ENCODE data around the gene ENTPD6. TPM values are rescaled to one million over a fixed set of nuclear protein-coding genes. Genes with fewer than 3 reads are reported as not detected.

The ENTPD6 gene
- total RNA-seq, 2 donors from 2014 or later, result 55.3 to 58.7 TPM

GRCh38 chr20:25206548-25206947 lies 11.0 kb downstream of the ENTPD6 start:
- peaks cover 2 to 6% of the 10 kb centered on the region in 2 donors for H3K36me3 Mint-ChIP-seq (ENCODE audit: insufficient read depth in 2 of 2)
- H3K27me3 Mint-ChIP-seq (ENCODE audit: low read depth), result no peaks in the 10 kb centered on the region
- no peak for DNase-seq
- no peaks in the 10 kb centered on the region for H3K4me1 Mint-ChIP-seq (ENCODE audit: low read depth)
- no peaks in the 10 kb centered on the region for H3K9me3 Mint-ChIP-seq
- no peak overlapping the region for H3K27ac Mint-ChIP-seq
- no peak for ATAC-seq (replicated peaks in 1 of 2)
- H3K4me3 Mint-ChIP-seq, result no peak overlapping the region

DNA sequence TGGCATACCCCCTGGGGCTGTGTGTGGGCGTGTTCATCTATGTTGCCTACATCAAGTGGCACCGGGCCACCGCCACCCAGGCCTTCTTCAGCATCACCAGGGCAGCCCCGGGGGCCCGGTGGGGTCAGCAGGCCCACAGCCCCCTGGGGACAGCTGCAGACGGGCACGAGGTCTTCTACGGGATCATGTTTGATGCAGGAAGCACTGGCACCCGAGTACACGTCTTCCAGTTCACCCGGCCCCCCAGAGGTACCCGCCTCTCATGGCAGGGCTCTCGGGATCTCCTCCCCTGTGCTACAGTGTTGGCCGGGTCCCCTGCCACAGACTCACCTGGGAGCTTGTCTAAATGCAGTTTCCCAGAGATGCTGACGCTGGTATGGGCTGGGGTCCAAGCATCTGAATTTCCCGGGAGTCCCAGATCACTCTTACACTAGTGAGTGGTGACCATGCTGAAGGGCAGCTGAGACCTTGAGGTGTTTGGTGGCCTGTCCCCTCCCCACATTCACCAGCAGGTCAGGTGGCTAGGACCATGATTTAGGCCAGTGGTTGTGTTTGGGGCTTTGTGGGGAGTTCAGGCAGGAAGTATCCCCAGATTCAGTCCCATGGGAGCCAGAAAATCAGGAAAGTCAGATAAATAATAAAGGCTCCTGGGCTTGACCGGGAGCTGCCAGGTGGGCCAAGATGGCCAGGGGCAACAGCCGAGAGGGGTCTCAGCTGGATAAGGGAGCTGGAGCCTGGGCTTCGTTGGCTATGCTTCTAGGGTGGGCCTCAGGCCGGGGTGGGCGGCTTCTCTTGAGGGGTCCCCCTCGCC lies 11.8 kb downstream of the ENTPD6 start:
- no peak for DNase-seq
- Mint-ChIP-seq H3K27ac (no peak overlapping the region), H3K27me3 (ENCODE audit: low read depth) (no peaks in the 10 kb centered on the region)

GRCh38 chr20:25207960-25208534 lies 12.5 kb downstream of the ENTPD6 start:
- DNase-seq (no peak), ATAC-seq (replicated peaks in 1 of 2) (no peak)
- Mint-ChIP-seq H3K4me1 (ENCODE audit: low read depth) (no peaks in the 10 kb centered on the region), H3K4me3 (no peak overlapping the region), H3K27ac (no peak overlapping the region), H3K9me3 (no peaks in the 10 kb centered on the region), H3K36me3 (ENCODE audit: insufficient read depth in 2 of 2) (peaks cover 5 to 6% of the 10 kb centered on the region in 2 donors), H3K27me3 (ENCODE audit: low read depth) (no peaks in the 10 kb centered on the region)

More for the DNA sequence above, 11.8 kb downstream of the ENTPD6 start:
- no peak for ATAC-seq (replicated peaks in 1 of 2)
- peaks cover 6% of the 10 kb centered on the region in 2 donors for H3K36me3 Mint-ChIP-seq (ENCODE audit: insufficient read depth in 2 of 2)
- no peaks in the 10 kb centered on the region for H3K9me3 Mint-ChIP-seq
- H3K4me3 Mint-ChIP-seq, result no peak overlapping the region
- H3K4me1 Mint-ChIP-seq (ENCODE audit: low read depth), result no peaks in the 10 kb centered on the region

DNA sequence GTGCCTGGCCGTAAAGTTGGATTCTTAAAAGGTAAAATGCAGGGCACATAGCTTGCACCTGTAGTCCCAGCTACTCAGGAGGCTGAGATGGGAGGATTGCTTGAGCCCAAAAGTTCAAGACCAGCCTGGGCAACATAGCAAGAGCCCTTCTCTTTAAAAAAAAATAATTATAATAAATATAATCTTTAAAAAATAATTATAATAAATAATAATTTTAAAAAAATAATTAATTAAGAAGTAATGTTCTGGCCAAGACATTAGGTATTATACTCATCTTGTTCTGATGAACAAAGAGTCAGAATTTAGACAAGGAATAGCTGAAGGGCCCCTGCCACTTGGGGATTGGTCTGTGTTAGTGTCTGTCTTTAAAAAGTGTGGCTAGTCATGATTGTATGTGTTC lies 13.9 kb downstream of the ENTPD6 start:
- no peaks in the 10 kb centered on the region for H3K9me3 Mint-ChIP-seq
- DNase-seq (no peak), ATAC-seq (replicated peaks in 1 of 2) (no peak)
- peaks cover 4 to 5% of the 10 kb centered on the region in 2 donors for H3K36me3 Mint-ChIP-seq (ENCODE audit: insufficient read depth in 2 of 2)
- no peaks in the 10 kb centered on the region for H3K4me1 Mint-ChIP-seq (ENCODE audit: low read depth)
- H3K27me3 Mint-ChIP-seq (ENCODE audit: low read depth), result no peaks in the 10 kb centered on the region
- no peak overlapping the region for H3K4me3 Mint-ChIP-seq
- no peak overlapping the region for H3K27ac Mint-ChIP-seq

DNA sequence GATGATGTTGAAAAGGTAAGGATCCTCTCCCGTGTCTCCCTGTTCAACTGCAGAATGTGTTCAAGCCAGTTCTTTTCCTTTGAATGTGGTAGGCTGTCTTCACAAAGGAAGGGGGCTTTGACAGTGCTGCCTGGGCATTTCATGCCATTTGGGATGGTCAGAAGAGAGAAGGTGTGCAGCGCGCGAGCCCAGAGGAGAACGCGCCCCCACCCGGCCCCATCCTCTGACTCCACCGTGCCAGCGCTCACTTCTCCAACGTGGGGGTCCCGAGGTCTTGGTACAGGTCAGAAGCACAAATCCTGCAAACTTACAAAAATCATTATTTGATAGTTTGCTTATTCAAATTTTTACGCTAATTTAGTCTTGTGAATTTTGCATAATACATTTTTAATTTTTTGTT lies 14.4 kb downstream of the ENTPD6 start:
- H3K4me1 Mint-ChIP-seq (ENCODE audit: low read depth), result no peaks in the 10 kb centered on the region
- no peak overlapping the region for H3K27ac Mint-ChIP-seq
- peaks cover 4 to 5% of the 10 kb centered on the region in 2 donors for H3K36me3 Mint-ChIP-seq (ENCODE audit: insufficient read depth in 2 of 2)
- H3K9me3 Mint-ChIP-seq, result no peaks in the 10 kb centered on the region
- H3K4me3 Mint-ChIP-seq, result no peak overlapping the region
- no peak for ATAC-seq (replicated peaks in 1 of 2)
- no peak for DNase-seq
- no peaks in the 10 kb centered on the region for H3K27me3 Mint-ChIP-seq (ENCODE audit: low read depth)

GRCh38 chr20:25211273-25211672 lies 15.8 kb downstream of the ENTPD6 start:
- ATAC-seq (replicated peaks in 1 of 2) (no peak), DNase-seq (no peak)
- no peaks in the 10 kb centered on the region for H3K9me3 Mint-ChIP-seq
- H3K27me3 Mint-ChIP-seq (ENCODE audit: low read depth), result no peaks in the 10 kb centered on the region
- no peaks in the 10 kb centered on the region for H3K4me1 Mint-ChIP-seq (ENCODE audit: low read depth)
- peaks cover 4 to 5% of the 10 kb centered on the region in 2 donors for H3K36me3 Mint-ChIP-seq (ENCODE audit: insufficient read depth in 2 of 2)
- no peak overlapping the region for H3K4me3 Mint-ChIP-seq
- H3K27ac Mint-ChIP-seq, result no peak overlapping the region

DNA sequence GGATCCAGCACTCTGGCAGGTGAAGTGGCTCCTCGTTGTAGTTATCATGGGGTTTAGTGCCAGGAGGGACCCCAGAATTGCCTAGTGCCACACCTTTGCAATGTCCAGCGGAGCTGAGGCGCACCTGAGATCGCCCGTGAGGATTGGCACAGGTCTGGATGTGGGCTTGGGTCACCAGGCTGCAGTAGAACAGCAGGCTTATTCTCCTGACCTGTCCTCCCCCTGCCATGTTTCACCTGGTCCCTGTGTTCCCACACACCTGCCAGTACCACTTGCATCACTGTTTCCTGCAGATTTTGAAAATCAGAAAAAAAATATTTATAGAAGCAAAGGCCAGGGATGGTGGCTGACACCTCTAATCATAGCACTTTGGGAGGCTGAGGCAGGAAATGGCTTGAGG lies 16.7 kb downstream of the ENTPD6 start:
- Mint-ChIP-seq H3K27me3 (ENCODE audit: low read depth) (no peaks in the 10 kb centered on the region), H3K4me3 (no peak overlapping the region), H3K27ac (no peak overlapping the region), H3K4me1 (ENCODE audit: low read depth) (no peaks in the 10 kb centered on the region), H3K9me3 (no peaks in the 10 kb centered on the region), H3K36me3 (ENCODE audit: insufficient read depth in 2 of 2) (peaks cover 4 to 7% of the 10 kb centered on the region in 2 donors)
- no peak for DNase-seq
- no peak for ATAC-seq (replicated peaks in 1 of 2)

DNA sequence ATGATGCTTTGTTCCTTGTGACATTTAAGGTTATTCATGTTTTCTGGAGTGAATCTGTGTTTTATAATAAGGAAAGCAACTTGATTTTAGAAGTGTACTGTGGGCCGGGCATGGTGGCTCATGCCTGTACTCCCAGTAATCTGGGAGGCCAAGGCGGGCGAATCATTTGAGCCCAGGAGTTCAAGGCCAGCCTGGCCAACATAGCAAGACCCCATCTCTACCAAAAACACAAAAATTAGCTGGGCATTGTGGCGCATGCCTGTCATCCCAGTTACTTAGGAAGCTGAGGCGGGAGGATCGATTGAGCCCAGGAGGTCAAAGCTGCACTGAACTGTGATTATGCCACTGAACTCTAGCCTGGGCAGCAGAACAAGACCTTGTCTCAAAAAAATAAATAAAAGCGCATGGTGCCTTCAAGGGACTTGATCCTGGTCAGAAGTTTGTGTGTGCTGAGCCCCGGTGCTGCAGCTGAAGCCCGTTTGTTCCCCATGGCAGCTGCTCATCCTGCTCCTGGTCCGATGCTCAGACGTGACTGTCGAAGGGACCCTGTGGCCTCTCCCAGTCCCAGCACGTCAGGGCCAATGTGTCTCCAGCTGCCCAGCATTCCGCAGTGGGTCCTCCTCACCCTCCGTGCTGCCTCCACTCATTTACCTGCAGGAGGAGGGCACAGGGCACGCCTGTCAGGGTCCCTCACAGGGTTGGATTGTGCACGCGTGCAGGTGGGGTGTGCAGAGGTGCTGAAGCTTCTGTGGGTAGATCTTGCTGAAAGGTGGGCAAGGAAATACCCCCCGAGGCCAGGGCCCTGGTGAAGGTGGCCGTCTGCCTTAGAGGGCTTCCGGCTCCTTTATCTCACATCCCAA lies 18.3 kb downstream of the ENTPD6 start:
- Mint-ChIP-seq H3K27me3 (ENCODE audit: low read depth) (no peaks in the 10 kb centered on the region), H3K4me3 (no peak overlapping the region), H3K4me1 (ENCODE audit: low read depth) (no peaks in the 10 kb centered on the region), H3K27ac (no peak overlapping the region), H3K9me3 (no peaks in the 10 kb centered on the region), H3K36me3 (ENCODE audit: insufficient read depth in 2 of 2) (peaks cover 4 to 7% of the 10 kb centered on the region in 2 donors)
- DNase-seq (no peak), ATAC-seq (replicated peaks in 1 of 2) (no peak)

DNA sequence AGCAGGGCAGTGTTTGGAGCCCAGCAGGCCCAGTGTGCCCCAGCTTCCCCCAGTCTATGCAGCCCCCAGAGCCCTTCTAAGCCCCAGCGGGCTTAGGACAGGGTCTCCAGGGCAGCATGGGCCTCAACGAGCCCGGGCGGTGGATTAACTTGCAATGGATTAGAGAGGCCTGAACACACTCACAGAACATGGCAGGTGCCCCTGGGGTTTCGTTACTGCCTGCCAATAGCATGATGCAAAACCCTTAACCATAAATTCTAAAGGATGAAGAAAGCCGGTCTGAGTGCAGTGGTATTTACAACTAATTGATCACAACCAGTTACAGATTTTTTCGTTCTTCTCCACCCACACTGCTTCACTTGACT lies 18.9 kb downstream of the ENTPD6 start:
- H3K4me3 Mint-ChIP-seq, result no peak overlapping the region
- H3K4me1 Mint-ChIP-seq (ENCODE audit: low read depth), result no peaks in the 10 kb centered on the region
- no peaks in the 10 kb centered on the region for H3K27me3 Mint-ChIP-seq (ENCODE audit: low read depth)
- no peaks in the 10 kb centered on the region for H3K9me3 Mint-ChIP-seq
- H3K27ac Mint-ChIP-seq, result no peak overlapping the region
- ATAC-seq (replicated peaks in 1 of 2) (no peak), DNase-seq (no peak)
- peaks cover 4 to 7% of the 10 kb centered on the region in 2 donors for H3K36me3 Mint-ChIP-seq (ENCODE audit: insufficient read depth in 2 of 2)

DNA sequence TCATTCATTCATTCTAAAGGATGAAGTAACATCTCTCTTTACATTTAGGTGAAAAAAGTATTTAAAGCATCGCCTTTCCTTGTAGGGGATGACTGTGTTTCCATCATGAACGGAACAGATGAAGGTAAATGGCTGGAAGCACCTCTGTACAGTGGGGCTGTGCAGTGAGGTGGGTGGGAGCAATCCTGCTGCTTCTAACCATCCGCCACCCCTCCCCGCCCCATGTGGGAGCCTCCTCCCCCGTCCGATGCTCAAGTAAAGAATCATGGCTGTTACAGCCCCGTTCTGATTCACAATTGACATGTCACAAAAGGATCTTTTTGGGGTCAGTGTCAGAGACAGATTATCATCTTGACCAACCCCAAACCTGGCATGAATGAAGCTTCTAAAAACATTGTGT lies 19.3 kb downstream of the ENTPD6 start:
- H3K27ac Mint-ChIP-seq, result no peak overlapping the region
- H3K9me3 Mint-ChIP-seq, result no peaks in the 10 kb centered on the region
- H3K27me3 Mint-ChIP-seq (ENCODE audit: low read depth), result no peaks in the 10 kb centered on the region
- H3K4me1 Mint-ChIP-seq (ENCODE audit: low read depth), result no peaks in the 10 kb centered on the region
- peaks cover under 1 to 7% of the 10 kb centered on the region in 2 donors for H3K36me3 Mint-ChIP-seq (ENCODE audit: insufficient read depth in 2 of 2)
- DNase-seq (no peak), ATAC-seq (replicated peaks in 1 of 2) (no peak)
- no peak overlapping the region for H3K4me3 Mint-ChIP-seq

GRCh38 chr20:25215521-25215920 lies 20.0 kb downstream of the ENTPD6 start:
- Mint-ChIP-seq H3K4me3 (no peak overlapping the region), H3K4me1 (ENCODE audit: low read depth) (no peaks in the 10 kb centered on the region), H3K27me3 (ENCODE audit: low read depth) (no peaks in the 10 kb centered on the region), H3K9me3 (no peaks in the 10 kb centered on the region), H3K36me3 (ENCODE audit: insufficient read depth in 2 of 2) (peaks cover 0 to 7% of the 10 kb centered on the region in 2 donors), H3K27ac (no peak overlapping the region)
- ATAC-seq (replicated peaks in 1 of 2) (no peak), DNase-seq (no peak)

- no peak overlapping the region for H3K4me3 Mint-ChIP-seq
- no peaks in the 10 kb centered on the region for H3K9me3 Mint-ChIP-seq
- H3K36me3 Mint-ChIP-seq (ENCODE audit: insufficient read depth in 2 of 2), result peaks cover 0 to 7% of the 10 kb centered on the region in 2 donors
- no peaks in the 10 kb centered on the region for H3K4me1 Mint-ChIP-seq (ENCODE audit: low read depth)
- no peak overlapping the region for H3K27ac Mint-ChIP-seq
- no peak for ATAC-seq (replicated peaks in 1 of 2)
- H3K27me3 Mint-ChIP-seq (ENCODE audit: low read depth), result no peaks in the 10 kb centered on the region
- DNase-seq, result no peak
Measured at GRCh38 chr20:25216199-25216945, 20.9 kb downstream of the ENTPD6 start.

All from activated T-cell treated with anti-CD3 and anti-CD28 coated beads, Interleukin-2, amount 50 U/mL, for 72 hours (primary cell).